ENCODE data around the gene DUSP28. TPM values are rescaled to one million over a fixed set of nuclear protein-coding genes. Genes with fewer than 3 reads are reported as not detected.

The DUSP28 gene
- total RNA-seq, 4 donors from 2014 or later: 7.6 to 18.3 (median 13.2) TPM

DNA sequence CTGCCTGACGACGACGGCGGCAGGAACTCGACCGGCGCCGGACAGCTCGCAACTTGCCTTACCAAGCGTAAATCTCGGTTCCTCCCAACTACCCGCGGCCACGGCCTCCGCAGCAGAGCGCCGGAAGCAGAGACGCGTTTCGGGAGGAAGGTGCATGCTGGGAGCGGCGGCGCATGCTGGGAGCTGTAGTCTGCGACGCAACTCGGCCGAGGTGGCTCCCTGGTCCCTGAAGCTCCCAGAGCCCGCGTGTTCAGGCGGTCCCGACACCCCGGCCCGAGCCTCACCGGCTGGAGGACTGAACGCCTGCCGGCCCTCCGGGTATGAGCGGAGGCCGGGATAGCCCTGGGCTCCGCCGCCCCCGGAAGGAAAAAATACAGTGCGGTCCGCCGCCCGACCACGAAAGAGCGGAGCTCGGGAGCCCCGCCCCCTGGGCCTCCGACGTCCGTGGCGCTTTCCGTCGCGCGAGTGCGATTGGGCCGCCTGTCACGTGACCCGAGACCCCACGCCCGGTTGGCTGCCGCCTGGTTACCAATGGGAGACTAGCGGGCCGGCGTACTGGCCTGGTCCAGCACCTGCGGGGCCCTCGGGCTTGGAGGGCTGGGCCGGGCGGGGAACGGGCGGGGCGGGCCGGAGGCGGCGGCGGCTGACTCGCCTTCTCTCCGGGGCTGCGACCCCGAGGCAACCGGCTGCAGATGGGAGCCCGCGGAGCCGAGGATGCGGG is 26.2 kb downstream of the DUSP28 start, which contains the start of gene CAPN10:
Gene CAPN10 (plus strand): TSS at position 537 of the 721 bp plus-strand sequence. CDS start 178 bp downstream, at position 715.
- peak; percentile 80 to 83 for TF ChIP-seq POLR2A (IDR thresholded peaks at IDR 0.05)
- TF ChIP-seq, protein P1, sequence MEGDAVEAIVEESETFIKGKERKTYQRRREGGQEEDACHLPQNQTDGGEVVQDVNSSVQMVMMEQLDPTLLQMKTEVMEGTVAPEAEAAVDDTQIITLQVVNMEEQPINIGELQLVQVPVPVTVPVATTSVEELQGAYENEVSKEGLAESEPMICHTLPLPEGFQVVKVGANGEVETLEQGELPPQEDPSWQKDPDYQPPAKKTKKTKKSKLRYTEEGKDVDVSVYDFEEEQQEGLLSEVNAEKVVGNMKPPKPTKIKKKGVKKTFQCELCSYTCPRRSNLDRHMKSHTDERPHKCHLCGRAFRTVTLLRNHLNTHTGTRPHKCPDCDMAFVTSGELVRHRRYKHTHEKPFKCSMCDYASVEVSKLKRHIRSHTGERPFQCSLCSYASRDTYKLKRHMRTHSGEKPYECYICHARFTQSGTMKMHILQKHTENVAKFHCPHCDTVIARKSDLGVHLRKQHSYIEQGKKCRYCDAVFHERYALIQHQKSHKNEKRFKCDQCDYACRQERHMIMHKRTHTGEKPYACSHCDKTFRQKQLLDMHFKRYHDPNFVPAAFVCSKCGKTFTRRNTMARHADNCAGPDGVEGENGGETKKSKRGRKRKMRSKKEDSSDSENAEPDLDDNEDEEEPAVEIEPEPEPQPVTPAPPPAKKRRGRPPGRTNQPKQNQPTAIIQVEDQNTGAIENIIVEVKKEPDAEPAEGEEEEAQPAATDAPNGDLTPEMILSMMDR (IDR thresholded peaks at IDR 0.05 in 4 of 5, conservative IDR thresholded peaks at IDR 0.05 in 1 of 5): peak in 2 of 5 experiments; percentile 43 to 54
- Histone ChIP-seq H3K4me3 (peak within 1 kb of the TSS; percentile 74 to 98 (median 92)), H3K9me3 (no peaks in the 10 kb centered on the region), H3K36me3 (peaks cover 0 to 4% of the 10 kb centered on the region in 2 donors), H3K27ac (peak within 1 kb of the TSS; percentile 91 to 98 (median 96)), H3K4me1 (peaks cover 32 to 35% of the 10 kb centered on the region in 2 donors), H3K27me3 (no peaks in the 10 kb centered on the region)
- ATAC-seq (peak; percentile 93 to 95), DNase-seq (peak; percentile 98 to 99)
- in situ Hi-C loops (cut with MboI; ENCODE audit: low sequenced_read_pairs in 4 of 4) (no loop called here), intact Hi-C loops (cut with DNase I; ENCODE audit: low total_unique reads) (loop anchor here (1.0 to 10.0 kb wide), 6 partner anchors 20 to 1048 kb away; partner anchors contain the start of genes ATG4B, DUSP28, NDUFA10 and SNED1)

- in situ Hi-C loops (cut with MboI; ENCODE audit: low sequenced_read_pairs in 4 of 4): no loop called here
- Histone ChIP-seq H3K4me3 (peak overlapping the region; percentile 74 to 98 (median 92)), H3K4me1 (peaks cover 32 to 35% of the 10 kb centered on the region in 2 donors), H3K9me3 (no peaks in the 10 kb centered on the region), H3K36me3 (peaks cover 0 to 8% of the 10 kb centered on the region in 2 donors), H3K27ac (peak overlapping the region; percentile 91 to 98 (median 96)), H3K27me3 (no peaks in the 10 kb centered on the region)
- ATAC-seq (peak; percentile 24 to 26), DNase-seq (no peak)
- intact Hi-C loops (cut with DNase I; ENCODE audit: low total_unique reads): loop anchor here (1.0 to 10.0 kb wide), 6 partner anchors 21 to 1048 kb away; partner anchors contain the start of genes ATG4B, DUSP28, NDUFA10 and SNED1
- TF ChIP-seq, protein P1 (IDR thresholded peaks at IDR 0.05 in 4 of 5, conservative IDR thresholded peaks at IDR 0.05 in 1 of 5): no peak
- TF ChIP-seq POLR2A (IDR thresholded peaks at IDR 0.05): no peak
Observed at GRCh38 chr2:240586919-240587800, 27.0 kb downstream of the DUSP28 start.

- DNase-seq (no peak), ATAC-seq (no peak)
- in situ Hi-C loops (cut with MboI; ENCODE audit: low sequenced_read_pairs in 4 of 4) (no loop called here), intact Hi-C loops (cut with DNase I; ENCODE audit: low total_unique reads) (loop anchor here (5.0 to 10.0 kb wide), 4 partner anchors 247 to 1047 kb away; partner anchors contain the start of genes ATG4B, NDUFA10, SNED1 and THAP4)
- peaks cover 32 to 35% of the 10 kb centered on the region in 2 donors for H3K4me1 ChIP-seq
- peaks cover 0 to 12% of the 10 kb centered on the region in 2 donors for H3K36me3 ChIP-seq
- H3K27ac ChIP-seq: no peak overlapping the region
- TF ChIP-seq, protein P1 (IDR thresholded peaks at IDR 0.05 in 4 of 5, conservative IDR thresholded peaks at IDR 0.05 in 1 of 5): no peak
- no peak for TF ChIP-seq POLR2A (IDR thresholded peaks at IDR 0.05)
- H3K4me3 ChIP-seq: peak overlapping the region in 2 of 4 donors; percentile 89 to 98
- no peaks in the 10 kb centered on the region for H3K9me3 ChIP-seq
- H3K27me3 ChIP-seq: no peaks in the 10 kb centered on the region
Observed at GRCh38 chr2:240588006-240588655, 28.0 kb downstream of the DUSP28 start.

DNA sequence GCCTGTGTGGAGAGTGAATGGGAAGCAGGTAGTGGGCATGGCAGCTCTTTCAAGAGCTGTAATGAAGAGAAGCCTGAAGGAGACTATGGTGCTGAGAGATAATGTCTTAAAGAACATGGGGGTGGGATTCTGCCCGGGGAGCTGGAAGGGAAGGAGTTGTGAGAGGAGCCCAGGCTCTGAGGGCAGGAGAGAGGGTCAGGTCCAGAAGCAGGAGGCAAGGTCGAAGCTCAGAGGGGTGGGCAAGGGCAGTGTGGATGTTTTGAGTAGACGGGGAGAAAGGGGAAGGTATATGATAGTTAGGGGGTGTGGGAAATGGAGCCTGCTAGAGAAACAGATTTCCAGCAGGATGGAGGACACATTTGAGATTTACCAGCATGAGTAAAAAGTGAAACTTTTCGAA is 28.5 kb downstream of the DUSP28 start:
- peaks cover 0 to 12% of the 10 kb centered on the region in 2 donors for H3K36me3 ChIP-seq
- no peak overlapping the region for H3K27ac ChIP-seq
- H3K4me3 ChIP-seq: no peak overlapping the region
- peaks cover 32 to 35% of the 10 kb centered on the region in 2 donors for H3K4me1 ChIP-seq
- no peak for TF ChIP-seq POLR2A (IDR thresholded peaks at IDR 0.05)
- TF ChIP-seq, protein P1 (IDR thresholded peaks at IDR 0.05 in 4 of 5, conservative IDR thresholded peaks at IDR 0.05 in 1 of 5): no peak
- ATAC-seq (no peak), DNase-seq (no peak)
- no peaks in the 10 kb centered on the region for H3K9me3 ChIP-seq
- in situ Hi-C loops (cut with MboI; ENCODE audit: low sequenced_read_pairs in 4 of 4): no loop called here
- intact Hi-C loops (cut with DNase I; ENCODE audit: low total_unique reads): loop anchor here (5.0 to 10.0 kb wide), 4 partner anchors 246 to 1046 kb away; partner anchors contain the start of genes ATG4B, NDUFA10, SNED1 and THAP4
- H3K27me3 ChIP-seq: no peaks in the 10 kb centered on the region

Data from gastrocnemius medialis (tissue), 4 donors.